ENCODE measurements around the gene HES2.

DNA sequence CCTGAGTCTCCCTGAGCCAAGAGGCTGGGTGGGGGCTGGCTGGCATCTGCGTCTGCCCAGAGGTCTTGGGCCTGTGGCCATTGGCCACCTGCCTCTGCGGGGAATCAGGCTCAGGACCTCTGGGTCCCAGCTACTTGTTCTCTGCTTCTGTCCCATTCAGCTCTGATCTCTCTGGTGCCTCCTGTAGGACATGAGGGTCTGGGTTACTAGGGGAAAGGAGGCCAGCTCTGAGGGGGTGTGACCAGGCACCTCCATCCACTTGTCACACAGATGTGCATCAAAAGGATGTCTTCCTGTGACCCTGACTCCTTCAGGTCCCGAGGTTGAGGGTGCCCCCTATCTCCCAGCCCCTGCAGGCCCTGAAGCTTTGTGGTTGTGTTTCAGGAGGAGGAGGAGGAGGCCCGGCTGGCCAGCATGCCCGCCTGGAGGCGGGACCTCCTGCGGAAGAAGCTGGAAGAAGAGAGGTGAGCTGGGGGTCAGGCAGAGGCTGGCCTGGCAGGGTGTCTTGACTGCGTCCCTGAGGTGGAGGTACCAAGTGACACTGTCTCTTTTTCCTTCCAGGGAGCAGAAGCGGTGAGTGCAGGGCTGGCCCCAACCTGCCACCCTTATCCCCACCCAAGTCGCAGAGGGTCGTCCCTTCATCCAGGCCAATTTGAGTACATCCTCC, 37.2 kb upstream of the HES2 start:
- no peak for TF ChIP-seq CTCF (IDR thresholded peaks at IDR 0.05)
- no peak for TF ChIP-seq POLR2A (IDR thresholded peaks at IDR 0.05)

Data from Peyer's patch (tissue), 4 donors.